Stimulated activated CD8-positive, alpha-beta memory T cell treated with anti-CD3 and anti-CD28 coated beads, Interleukin-15, amount 100 ng/mL, for 4 hours (primary cell): ENCODE results near the gene SAP30BP.
A peak's percentile ranks its signal among the peaks of the same experiment; 100 is the strongest.
"Not testable (repeated sequence)": the region's sequence is repeated elsewhere in the genome, so short reads cannot be mapped to it uniquely, and the experiment has no call there.

Experiments
- DNase-seq, 2 donors: peaks; one replicate each; pipeline ENCODE4 v3.0.0-alpha.2; 2020; ENCODE audit warnings: low read depth in 2 of 2

Gene SAP30BP

DNA sequence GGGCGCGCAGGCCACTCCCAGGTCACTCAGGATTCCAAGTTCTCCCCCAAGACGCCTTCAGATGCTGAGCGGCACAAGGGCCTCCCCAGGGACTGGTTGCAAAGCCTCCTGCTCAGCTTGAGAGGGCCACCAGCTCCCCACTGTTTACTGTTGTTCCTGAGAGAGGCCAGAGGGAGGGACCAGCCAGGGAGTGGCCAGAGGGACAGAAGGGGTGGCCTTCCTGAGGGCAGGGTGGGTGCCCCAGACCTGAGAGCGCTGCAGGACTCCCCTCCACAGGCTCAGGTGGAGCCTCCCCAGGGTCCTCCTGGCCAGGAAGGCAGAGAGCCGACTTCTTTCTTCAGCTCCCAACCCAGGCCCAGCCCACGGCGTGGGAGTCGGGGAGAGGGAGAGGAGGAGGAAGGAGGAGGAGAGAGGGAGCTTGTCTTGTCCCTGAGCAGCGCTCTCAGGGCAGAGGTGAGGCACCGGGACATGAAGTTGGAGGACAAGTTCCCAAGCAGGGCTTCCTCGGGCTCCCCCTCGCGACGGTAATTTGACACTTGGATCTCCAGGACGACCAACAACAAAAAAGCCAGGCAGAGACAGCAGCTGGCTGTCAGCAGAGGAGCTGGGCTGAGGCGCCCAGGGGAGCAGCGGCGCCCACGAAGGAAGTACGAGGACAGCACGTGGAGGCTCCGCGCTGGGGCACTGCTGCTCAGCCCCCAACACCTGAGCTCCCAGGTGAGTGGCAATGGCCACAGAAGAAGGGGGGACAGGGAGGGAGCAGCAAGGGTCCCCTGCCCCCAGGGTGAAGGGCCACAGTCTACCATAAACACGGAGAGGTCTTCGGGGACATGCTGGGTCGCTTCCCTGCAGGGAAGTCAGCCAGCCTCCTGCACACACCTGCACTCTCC lies 33.4 kb upstream of the SAP30BP start:
- DNase-seq, result peak in 1 of 2 donors; percentile 32

DNA sequence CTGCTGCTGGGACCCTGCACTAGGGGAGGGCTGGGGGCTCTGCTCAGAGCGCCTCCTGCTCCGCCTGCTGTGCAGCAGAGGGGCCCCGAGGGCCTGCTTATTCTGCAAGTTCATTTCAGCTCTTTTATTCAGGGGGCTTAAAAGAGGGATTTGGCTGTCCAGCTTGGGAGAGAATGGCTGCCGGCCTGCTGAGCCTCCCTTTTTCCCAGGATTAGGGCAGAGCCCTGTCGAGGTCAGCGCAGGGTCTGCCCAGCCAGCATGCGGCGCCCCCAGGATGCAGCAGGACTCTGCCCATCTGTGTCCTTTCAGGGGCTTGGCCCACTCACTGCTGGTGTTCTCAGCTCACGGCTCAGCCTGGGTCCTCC lies 32.8 kb upstream of the SAP30BP start:
- DNase-seq, result no peak

DNA sequence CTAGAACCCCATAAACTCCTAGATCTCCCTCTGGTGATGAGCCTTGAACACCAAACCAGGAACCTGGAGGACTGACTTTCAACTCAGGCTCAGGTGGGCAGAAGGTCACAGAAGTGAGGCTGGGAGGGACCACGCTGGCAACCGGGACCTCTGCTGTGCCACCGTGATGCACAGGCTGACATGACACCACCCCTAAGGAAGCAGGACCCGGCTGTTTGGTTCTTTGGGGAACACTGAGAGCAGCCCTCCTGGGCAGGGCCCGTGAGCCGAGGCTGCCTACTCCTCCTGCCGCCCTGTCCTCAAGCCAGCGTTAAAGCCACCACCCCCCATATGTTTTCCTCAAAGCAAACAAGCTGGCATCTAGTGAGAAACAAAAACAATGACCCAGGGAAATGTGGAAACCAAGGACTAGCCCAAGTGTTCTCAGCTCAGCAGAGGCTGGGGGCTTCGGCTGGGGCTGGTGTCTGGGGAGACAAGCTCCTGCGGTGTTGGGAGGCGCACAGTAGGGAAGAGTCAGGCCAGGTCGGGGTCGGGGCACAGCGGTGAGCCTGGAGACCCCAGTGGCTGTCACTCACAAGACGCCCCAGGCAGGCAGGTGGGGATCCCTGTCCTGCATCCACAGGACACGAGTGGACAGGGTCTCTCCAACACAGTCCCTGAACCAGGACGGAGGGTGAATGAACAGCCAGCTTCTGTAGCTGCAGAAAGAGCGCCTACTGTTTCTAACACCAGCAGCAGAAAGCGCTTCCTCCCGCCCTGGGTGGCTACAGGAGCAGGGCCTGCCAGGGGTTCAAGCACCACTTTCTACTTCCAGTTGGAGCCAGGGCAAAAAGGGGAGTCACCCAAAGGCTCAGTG lies 32.2 kb upstream of the SAP30BP start:
- no peak for DNase-seq

DNA sequence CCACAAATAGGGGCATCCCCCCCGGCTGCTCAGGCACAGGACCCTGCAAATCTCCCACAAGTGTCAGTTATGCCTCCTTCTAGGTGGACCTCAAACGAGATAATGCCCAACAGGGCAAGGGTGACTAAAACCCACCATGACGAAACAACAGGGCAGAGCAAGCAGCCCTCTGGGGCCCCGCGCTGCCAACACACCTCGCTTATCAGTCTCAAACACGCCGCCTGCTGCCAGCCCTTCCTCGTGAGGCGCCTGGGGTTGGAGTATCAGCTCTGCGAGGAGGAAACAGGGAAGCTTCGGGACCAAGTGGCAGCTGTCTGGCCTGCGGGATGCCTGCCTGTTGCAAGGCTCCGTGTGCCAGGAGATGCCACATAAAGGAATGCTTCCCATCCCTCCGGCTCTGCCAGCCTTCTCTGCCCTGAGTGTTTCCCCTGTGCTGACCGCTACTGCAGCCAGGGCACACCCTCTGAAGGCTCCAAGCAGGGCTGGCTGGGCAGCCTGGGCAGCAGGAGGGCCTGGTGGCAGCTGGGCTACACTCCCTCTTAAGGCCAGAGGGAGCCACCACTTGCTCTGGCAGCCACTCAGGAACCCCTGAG lies 31.4 kb upstream of the SAP30BP start:
- no peak for DNase-seq

DNA sequence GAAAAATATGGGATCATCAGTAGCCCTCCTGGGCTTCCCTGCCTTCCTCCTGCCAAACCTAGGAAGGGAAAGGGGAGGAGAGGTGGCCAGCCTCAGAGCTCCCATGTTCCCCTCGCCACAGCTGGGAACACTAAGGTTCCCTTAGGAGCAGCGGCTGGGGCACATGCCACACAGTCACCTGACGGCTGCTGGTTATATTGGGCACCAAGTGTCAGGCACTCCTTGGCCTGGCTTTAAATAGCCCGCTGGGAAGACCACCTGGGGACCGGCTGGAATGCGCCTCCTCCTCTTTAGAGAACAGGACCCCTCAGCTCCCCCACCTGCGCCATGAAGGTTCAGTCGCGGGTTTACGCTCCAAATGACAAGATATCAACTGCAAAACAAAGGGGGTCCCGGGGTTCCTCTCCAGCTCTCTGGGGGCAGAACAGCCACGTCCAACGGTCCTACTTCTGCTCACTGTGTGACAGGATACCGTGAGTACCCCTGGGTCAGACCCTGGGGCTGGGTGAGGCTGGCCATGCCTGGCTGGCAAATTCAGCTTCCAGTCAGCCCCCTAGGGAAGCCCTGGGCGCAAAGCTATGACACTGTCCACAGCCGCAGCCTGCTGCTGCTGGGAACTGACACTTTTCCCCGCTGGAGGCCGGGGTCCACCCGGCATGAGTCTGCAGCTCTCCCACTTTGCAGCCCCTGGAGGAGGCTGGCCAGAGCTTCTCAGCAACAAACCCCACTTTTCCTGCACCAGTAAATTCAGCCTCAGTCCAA lies 30.6 kb upstream of the SAP30BP start:
- DNase-seq, result no peak

DNA sequence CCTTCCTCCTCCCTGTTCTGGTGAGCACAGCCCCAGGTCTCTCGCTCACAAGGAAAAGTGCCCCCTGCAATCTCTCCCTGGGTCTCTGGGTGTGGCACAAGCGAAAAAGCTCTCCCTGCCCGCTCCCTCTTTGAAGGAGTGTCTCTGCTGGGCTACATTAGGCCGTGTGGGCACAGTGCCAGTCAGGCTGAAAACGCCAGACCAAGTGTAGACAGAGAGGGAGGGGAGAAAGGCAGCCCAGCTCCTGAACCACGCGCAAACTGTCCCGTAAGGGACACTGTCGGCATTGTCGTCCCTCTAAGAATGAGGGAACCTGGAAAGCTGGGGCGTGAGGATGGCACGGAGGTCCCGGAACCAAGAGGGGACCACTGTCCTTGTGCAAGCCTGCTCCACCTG lies 30.0 kb upstream of the SAP30BP start:
- no peak for DNase-seq

DNA sequence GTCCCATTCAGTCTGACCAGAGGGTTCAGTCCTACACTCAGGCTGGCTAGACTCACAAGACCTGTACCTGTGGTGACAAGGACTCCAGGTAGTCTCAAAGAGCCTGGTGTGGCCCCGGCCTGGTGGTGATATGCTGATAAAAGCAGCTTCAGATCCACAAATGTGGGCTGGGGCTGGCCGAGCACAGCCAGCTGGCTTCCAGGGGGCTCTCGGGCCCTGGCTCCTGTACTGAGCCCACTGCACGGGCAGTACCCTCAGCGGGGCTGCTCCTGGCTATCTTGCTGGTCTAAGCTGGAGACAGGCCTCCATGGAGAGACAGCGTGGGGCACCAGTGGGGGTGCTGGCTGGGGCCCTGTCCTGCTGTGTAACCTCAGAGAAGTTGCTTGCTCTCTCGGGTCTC lies 29.6 kb upstream of the SAP30BP start:
- DNase-seq, result no peak

DNA sequence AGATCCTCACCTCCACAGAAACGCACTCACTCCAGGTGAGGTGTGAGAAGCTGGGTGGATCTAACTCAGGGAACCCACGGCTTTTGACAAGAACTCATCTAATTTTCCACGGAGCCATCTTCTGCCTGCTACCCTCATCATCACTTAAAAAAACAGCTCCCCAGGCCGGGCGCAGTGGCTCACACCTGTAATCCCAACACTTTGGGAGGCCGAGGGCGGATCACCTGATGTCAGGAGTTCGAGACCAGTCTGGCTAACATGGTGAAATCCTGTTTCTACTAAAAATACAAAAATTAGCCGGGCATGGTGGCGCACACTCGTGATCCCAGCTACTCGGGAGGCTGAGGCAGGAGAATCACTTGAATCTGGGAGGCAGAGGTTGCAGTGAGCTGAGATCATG lies 29.1 kb upstream of the SAP30BP start:
- not testable (repeated sequence) for DNase-seq

DNA sequence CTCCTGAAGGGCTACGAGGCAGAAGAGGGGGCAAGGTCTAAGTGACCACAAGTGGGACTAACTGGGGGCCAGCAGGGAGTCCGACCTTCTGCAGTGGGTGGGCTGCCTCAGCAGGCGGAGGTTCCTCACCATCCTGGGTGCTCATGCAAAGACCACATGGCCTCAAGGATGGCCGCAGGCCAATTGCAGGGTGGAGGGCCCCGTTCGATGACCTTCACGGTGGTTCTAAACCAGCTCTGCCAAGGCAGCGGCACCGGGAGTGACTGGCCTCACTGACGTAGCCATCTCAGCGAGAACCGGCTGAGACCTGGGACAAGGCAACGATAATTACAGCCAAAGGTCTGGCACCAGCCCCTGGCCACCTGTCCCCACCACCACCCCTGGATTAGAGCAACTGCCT lies 28.2 kb upstream of the SAP30BP start:
- DNase-seq, result no peak

DNA sequence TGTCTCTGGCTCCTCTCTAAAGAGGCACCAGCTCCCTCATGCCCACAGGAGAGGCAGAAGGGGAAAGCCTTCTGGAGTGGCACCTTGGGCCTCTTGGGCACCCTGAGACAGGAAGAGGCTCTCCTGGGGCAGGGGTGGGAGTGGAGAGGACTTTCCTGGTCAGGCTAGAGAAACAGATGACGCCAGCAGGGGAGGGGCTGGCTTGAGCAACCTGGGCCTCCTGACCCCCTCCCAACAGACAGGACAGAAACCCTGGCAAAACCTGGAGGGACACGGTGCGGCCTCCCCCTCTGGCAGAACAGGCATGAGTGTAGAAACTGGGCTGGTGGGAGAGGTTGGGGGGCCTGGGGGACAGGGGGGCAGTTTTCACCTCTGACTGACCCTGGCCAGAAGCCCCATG lies 27.8 kb upstream of the SAP30BP start:
- DNase-seq, result no peak

DNA sequence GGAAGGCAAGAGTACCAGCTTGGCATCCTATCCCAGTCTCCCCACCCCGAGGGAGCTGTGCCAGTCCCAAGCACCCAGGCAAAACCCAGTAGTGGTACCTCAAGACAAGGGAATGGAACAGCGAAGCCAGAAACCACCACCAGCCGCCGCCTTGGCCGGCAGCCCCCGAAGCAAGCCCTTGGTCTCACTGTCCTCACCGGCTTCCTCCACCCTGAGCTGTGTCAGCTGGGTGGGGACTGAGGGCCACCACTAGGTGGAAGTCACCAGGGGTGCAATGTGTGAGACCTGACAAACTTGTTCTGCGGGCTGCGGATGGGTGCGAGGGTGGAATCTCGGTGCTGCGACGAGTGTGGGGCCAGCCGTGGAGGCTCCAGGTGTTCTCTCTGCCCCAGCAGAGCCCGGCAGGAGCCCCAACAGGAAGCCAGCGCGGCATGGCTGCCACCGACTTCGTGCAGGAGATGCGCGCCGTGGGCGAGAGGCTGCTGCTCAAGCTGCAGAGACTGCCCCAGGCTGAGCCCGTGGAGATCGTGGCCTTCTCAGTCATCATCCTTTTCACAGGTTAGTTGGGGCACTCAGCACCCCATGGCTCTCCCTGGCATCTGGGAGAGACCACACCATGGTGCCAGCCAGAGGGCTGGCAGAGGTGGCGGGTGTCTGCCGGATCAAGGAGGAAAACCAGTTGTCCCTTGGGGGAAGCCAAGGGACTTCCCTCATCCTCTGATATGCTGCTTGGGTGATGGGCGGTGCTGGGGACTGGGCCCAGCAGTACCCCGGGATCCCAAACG lies 27.2 kb upstream of the SAP30BP start:
- no peak for DNase-seq

DNA sequence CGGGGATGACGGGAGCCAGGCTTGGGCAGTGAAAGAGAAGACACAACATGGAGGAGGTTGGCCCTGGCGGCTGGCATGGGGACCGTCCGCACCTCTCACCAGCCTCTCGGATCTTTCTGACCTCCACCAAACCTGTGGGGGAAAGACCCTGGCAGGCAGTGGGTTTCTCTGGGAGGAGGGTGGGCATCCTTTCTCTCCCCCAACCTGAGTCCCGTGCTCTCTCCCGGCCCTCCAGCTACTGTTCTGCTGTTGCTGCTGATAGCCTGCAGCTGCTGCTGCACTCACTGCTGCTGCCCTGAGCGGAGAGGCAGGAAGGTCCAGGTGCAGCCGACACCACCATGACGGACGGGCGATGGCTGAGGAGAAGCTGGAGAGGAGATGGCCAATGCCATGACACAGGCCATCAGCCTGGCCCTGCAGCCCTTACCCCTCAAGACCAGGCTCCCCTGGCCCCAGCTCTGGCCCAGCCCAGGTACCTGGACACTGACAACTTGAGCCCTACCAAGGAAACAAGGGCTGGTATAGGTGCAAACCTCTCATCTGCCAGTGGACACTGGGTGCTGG lies 26.5 kb upstream of the SAP30BP start:
- no peak for DNase-seq

DNA sequence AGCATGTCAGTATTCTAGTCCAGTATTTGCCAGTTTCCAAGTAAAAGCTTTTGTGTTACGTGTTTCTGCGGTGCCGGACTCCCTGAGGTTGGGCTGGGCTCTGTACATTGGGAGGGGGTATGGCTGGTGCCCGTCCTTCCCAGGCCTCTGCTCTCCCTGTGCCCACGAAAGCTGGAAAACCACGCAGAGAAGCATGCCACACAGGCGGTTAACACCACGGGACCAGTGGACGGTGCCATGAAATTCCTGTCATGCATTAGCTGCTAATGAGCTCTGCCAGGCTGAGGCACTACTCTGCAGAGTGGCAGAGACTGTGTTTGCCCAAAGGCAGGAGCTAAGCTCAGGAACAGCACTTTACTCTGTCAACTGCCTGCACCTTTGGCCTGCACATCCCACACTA lies 25.8 kb upstream of the SAP30BP start:
- no peak for DNase-seq

DNA sequence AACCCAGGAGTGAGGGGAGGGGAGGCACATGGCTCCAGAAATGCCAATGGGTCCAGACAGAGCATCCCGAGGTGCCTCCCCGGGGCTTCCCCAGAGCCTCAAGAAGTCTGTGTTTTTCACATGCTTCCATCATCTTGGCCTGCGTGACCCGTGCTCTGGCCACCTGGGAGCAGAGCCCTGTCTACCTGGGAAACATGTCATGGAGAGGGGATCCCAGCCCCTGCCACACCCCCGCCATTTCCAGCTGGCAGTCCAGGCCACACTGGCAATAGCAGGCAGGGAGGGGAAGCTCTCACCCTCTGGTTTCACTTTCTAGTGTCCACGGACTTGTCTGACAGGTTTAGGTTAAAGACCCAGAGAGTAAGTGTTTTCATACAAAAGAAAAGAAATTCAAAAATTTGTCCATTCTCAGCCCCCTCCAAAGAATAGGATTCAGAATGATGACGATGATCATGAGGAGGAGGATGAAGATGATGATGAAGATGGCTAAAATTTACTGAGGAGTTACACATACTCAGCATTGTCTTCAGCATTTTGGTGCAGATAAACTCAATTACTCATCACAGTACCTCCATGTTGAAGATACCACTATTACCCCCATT lies 24.9 kb upstream of the SAP30BP start:
- no peak for DNase-seq

DNA sequence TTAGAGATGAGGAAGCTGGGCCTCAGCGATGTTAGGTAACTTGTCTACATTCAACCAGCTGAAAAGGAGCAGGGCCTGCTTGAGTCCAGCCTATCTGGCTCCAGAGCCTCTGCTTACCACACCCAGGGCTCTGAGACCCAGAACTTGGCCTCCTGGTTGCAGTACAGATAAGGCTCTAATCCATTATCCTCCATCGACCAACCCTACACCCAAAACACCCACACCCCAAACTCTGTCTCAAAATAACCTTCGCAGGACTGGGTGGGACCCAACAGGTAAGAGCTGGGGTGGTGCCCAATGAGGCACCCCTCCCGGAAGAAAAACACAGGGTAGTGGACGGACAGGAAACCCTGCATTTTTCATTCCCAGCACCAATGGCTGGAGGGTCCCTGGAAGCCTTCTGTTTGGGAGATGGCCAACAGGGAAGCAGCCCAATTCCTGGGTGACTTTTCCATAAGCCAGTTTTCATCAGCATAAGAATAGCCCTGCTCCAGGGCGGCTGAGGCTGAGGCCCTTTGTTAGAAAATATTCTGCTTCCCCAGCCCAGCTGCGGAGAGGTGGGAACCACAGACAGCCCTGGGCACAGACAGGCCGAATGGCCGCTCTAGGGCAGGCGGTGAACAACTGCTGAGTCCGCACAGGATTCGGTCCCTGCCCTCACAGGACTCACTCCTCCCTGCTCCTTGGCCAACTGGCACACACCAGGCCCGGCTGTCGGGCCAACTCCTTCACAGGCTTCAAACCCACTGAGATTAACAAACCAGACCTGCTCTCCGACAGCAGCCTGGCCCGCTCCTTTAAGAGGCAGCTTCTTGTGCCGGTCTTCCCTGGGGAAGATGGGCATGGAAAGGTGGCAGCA lies 24.1 kb upstream of the SAP30BP start:
- DNase-seq, result no peak

DNA sequence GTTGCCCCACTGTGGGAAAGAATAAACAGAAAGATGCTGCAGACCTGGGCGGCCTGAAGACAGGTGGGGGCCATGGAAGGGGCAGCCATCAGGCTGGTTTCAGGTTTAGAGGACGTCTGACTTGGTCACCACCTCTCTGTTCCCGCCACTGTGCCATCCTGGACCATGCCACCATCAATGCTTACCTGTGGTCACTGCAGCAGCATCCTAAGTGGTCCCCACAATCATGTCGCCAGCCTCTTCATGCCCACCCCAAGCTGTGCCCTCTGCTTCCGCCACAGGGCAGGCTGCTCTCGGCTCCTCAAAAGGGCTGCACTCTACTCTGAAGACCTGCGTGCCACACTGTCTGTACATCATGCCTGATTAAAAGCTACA lies 23.5 kb upstream of the SAP30BP start:
- no peak for DNase-seq

DNA sequence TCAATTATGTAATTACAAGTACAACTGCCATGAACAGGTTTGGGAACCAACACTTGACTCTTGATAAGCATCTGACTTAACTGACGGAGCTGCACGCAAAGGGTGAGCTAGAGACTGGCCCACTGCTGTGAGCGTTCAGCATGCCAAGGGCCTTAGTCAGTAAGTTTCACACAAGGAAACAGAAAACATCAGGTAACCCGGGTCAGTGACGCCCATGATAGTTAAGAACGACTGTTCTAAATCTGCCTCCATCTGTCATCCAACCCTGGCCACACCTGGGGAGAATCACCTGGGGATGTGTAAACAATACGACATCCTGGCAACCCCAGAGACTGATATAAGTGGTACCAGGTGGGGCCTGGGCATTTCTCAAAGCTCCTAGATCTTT lies 21.6 kb upstream of the SAP30BP start:
- no peak for DNase-seq

DNA sequence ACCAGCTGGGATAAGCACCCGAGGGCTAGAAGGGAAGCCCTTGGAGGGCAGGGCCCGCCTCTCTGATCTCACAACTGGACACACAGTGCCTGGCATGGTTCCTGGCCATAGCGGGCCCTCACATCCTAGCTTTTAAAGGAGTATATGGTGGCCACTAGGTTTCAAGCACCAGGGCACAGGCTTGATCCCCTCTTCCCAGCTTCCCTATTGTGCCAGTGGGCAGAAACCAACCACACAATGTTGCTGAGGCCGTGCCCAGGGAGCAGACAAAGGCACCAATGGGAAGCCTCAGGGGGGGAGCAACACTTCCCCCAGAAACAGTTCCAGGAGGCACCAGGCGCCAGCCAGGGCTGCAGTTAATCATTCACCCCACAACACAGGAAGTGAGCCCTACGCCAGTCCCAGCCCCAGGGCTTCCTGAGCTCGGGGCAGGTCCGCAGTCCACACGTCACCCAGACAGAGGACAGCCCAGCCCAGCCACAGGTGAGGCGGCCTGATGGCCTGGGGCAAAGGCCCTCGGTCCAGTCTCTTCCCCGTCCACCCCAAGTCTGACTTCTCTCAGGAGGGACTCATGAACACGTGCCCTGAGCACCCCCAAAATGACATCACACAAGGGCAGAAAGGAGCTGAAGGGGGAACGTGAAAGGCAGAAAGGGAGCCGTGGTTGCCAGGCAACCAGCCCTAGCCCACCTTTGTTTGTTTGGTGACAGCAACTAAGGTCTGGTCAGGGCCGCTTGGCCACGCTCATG lies 21.1 kb upstream of the SAP30BP start:
- no peak for DNase-seq

DNA sequence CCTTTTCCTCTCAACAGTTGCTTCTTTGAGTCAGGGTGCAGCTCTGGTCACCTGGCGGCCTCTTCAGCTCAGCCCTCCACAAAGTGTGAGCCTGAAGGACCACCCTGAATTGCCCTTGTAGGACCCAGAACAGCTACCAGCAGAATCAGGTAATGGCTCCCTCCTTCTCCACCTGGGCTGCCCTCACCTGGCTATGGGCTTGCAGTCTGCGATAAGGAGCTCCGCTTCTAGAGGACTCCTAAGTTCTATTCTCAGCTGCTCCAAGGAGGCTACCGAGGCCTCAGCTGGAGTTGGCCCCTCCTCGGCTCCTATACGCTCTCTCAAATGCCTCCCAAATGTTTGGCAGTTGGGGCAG lies 20.5 kb upstream of the SAP30BP start:
- no peak for DNase-seq
